C4-2B (cell line): ENCODE data around the gene P2RY2.
A peak's percentile ranks its signal among the peaks of the same experiment; 100 is the strongest.

Experiments used
- H3K27ac ChIP-seq: fragments of 450-650 bp; 2 replicates; pipeline ENCODE4 v1.5.1; 2017
- ZFX ChIP-seq: fragments of 450-650 bp; IDR thresholded peaks from 2 replicates; pipeline ENCODE4 v1.6.1; 2017
- TF ChIP-seq, protein P1 (sequence below): fragments of 450-650 bp; conservative IDR thresholded peaks from 2 replicates; pipeline ENCODE4 v1.5.1; 2017; ENCODE audit warnings: mild to moderate bottlenecking

P2RY2 gene

DNA sequence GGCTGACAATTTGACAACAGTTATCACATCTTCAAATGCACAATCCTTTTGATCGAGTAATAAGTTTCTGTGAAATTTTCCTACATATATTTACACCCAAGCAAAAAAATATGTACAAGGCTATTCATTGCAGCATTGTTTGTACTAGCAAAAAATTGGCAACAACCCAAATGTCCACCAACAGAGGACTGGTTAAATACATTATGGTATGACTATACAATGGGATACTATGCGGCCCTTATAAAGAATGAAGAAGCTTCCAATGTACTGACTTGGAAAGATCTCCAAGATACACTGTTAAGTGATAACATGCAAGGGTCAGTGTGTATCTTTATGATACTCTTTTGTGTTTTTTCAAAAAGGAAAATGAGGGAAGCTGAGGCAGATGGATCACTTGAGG, 8.2 kb upstream of the P2RY2 start:
- no peak for TF ChIP-seq ZFX
- TF ChIP-seq, protein P1, sequence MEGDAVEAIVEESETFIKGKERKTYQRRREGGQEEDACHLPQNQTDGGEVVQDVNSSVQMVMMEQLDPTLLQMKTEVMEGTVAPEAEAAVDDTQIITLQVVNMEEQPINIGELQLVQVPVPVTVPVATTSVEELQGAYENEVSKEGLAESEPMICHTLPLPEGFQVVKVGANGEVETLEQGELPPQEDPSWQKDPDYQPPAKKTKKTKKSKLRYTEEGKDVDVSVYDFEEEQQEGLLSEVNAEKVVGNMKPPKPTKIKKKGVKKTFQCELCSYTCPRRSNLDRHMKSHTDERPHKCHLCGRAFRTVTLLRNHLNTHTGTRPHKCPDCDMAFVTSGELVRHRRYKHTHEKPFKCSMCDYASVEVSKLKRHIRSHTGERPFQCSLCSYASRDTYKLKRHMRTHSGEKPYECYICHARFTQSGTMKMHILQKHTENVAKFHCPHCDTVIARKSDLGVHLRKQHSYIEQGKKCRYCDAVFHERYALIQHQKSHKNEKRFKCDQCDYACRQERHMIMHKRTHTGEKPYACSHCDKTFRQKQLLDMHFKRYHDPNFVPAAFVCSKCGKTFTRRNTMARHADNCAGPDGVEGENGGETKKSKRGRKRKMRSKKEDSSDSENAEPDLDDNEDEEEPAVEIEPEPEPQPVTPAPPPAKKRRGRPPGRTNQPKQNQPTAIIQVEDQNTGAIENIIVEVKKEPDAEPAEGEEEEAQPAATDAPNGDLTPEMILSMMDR, result no peak
- no peak overlapping the region for H3K27ac ChIP-seq

GRCh38 chr11:73210916-73211667, 7.0 kb upstream of the P2RY2 start:
- TF ChIP-seq ZFX, result no peak
- TF ChIP-seq, protein P1, result no peak
- no peak overlapping the region for H3K27ac ChIP-seq

- no peak for TF ChIP-seq ZFX
- H3K27ac ChIP-seq, result no peak overlapping the region
These were observed 4.6 kb upstream of the P2RY2 start for GRCh38 chr11:73213196-73214143.

DNA sequence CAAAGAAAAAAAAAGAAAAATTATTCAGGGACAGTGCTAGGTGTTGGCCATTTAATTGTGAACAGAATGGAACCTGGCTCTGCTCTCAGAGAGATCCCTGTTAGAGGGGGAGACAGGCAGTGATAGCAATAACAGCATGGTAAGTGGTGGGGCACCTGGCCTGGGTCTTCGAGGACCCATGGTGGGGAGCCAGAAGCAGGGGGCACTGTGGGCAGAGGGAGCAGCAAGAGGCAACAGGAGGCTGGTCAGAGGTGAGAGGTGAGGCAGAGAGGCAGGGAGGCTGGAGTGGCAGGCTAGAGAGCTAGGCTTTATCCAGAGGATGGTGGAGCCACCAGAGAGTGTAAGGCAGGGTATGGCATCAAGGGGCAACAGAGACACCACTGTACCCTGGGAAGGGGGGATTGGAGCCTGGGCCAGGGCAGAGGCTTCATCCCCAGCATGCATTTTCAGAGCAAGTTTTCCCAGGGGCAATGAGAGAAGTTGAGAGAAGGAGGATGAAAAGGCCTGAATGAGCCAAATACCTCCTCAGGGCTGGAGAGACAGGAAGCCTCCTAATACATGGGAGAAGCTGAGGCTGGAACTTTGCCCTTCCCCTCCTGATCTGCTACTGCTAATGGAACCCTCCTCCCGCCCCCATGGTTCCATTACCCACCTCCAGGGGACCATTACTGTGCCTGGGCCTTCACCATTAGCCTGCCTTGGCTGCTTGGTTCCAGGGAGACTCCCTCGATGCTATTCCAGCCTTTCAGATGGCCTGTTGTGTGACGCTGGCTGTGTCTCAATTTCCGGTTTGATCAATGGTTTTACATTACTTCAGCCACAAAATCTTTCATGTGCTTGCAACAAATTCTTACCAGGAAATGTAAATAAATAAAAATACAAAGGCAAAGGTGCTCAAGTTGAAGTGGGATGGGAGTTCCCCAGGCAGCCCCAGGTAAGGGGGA, 2.6 kb upstream of the P2RY2 start:
- no peak overlapping the region for H3K27ac ChIP-seq
- TF ChIP-seq, protein P1, result no peak
- no peak for TF ChIP-seq ZFX

DNA sequence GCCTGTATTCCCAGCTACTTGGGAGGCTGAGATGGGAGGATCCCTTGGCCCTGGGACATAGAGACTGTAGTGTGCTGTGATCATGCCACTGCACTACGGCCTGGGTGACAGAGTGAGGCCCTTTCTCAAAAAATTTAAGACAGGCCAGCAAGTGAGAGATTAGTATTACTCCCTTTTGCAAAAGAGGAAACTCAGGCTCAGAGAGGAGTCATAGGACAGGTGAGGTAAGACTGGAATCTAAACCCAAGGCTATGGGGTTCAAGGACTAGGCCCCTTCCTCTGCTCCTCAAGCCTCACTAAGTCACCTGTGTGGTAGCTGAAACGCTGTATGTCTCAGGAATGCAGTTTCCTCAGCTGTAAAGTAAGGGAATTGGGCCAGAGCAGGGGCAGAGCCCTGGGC, 1.6 kb upstream of the P2RY2 start:
- no peak overlapping the region for H3K27ac ChIP-seq
- TF ChIP-seq ZFX, result no peak
- TF ChIP-seq, protein P1, result no peak

GRCh38 chr11:73217131-73217809, 811 bp upstream of the P2RY2 start:
- H3K27ac ChIP-seq, result no peak overlapping the region
- TF ChIP-seq, protein P1, result no peak
- no peak for TF ChIP-seq ZFX

GRCh38 chr11:73217810-73218105, 323 bp upstream of the P2RY2 start:
- TF ChIP-seq ZFX, result no peak
- TF ChIP-seq, protein P1, result no peak
- H3K27ac ChIP-seq, result peak overlapping the region; percentile 18; the same call in 1 of the 2 replicates
